Measurements from ENCODE around the gene ABLIM2.

The ABLIM2 gene

DNA sequence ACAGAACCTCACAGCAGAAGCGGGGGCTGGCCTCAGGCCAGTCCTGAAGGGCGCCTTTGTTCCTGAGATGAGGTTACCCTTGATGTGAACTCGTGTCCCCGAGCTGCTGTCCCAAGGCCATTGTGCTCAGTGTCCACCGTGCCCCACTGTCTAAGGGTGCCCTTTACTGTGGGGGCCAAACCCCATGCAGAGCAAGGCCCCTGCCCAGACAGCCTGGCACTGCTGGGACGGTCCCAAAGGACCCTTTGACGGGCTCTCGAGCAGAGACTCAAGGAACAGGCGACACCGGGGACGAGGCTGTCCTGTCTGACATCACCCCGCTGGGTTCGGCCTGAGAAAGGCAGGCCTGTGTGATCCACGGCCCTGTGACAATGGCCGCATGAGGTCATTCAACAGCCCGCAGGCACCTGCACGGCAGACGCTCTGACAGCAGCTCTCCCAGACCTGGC lies 100.6 kb downstream of the ABLIM2 start:
- Histone ChIP-seq H4K20me1 (ENCODE audit: insufficient read depth, low read length) (no peaks in the 10 kb centered on the region), H2AFZ (ENCODE audit: low read length) (no peak overlapping the region), H3K4me2 (ENCODE audit: low read depth, low read length) (no peak overlapping the region), H3K36me3 (replicated peaks; ENCODE audit: insufficient read depth, low read length) (no peaks in the 10 kb centered on the region), H3K9me3 (replicated peaks; ENCODE audit: insufficient read depth, low read length) (no peaks in the 10 kb centered on the region), H3K9ac (ENCODE audit: low read length) (no peak overlapping the region), H3K27ac (ENCODE audit: low read length) (no peak overlapping the region), H3K4me1 (ENCODE audit: low read length) (no peaks in the 10 kb centered on the region), H3K79me2 (ENCODE audit: low read length) (no peaks in the 10 kb centered on the region), H3K9me2 (replicated peaks; ENCODE audit: insufficient read depth, low read length) (no peaks in the 10 kb centered on the region), H3K4me3 (ENCODE audit: low read length) (no peak overlapping the region), H3F3A (ENCODE audit: insufficient read depth, low read length) (no peaks in the 10 kb centered on the region), H3K27me3 (replicated peaks; ENCODE audit: insufficient read depth, low read length) (peaks cover 80% of the 10 kb centered on the region)
- no peak for DNase-seq
- TF ChIP-seq, protein P1, sequence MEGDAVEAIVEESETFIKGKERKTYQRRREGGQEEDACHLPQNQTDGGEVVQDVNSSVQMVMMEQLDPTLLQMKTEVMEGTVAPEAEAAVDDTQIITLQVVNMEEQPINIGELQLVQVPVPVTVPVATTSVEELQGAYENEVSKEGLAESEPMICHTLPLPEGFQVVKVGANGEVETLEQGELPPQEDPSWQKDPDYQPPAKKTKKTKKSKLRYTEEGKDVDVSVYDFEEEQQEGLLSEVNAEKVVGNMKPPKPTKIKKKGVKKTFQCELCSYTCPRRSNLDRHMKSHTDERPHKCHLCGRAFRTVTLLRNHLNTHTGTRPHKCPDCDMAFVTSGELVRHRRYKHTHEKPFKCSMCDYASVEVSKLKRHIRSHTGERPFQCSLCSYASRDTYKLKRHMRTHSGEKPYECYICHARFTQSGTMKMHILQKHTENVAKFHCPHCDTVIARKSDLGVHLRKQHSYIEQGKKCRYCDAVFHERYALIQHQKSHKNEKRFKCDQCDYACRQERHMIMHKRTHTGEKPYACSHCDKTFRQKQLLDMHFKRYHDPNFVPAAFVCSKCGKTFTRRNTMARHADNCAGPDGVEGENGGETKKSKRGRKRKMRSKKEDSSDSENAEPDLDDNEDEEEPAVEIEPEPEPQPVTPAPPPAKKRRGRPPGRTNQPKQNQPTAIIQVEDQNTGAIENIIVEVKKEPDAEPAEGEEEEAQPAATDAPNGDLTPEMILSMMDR (IDR thresholded peaks at IDR 0.05; ENCODE audit: low read length), result no peak
- TF ChIP-seq EZH2 (optimal IDR thresholded peaks at IDR 0.05; ENCODE audit: low read depth, low read length) (no peak), EZH2phosphoT487 (IDR thresholded peaks at IDR 0.05; ENCODE audit: low read length) (no peak)

DNA sequence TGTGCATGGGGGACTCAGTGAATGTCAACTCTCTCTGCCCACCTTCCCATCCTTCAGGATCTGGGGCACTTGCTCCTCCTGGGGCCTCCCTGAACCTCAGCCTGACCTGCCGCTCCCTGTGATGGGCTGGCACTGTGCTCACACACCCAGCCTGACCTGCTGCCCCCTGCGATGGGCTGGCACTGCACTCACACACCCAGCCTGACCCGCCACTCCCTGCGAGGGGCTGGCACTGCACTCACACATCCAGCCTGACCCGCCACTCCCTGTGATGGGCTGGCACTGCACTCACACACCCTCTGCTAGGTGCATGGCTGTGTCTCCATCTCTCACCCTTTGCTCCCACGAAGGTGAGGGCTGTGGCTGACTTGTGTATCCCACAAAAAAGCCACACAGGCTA lies 103.4 kb downstream of the ABLIM2 start:
- Histone ChIP-seq H3F3A (ENCODE audit: insufficient read depth, low read length) (no peaks in the 10 kb centered on the region), H3K79me2 (ENCODE audit: low read length) (no peaks in the 10 kb centered on the region), H3K9ac (ENCODE audit: low read length) (no peak overlapping the region), H3K27ac (ENCODE audit: low read length) (no peak overlapping the region), H3K4me2 (ENCODE audit: low read depth, low read length) (no peak overlapping the region), H3K9me3 (replicated peaks; ENCODE audit: insufficient read depth, low read length) (no peaks in the 10 kb centered on the region), H3K9me2 (replicated peaks; ENCODE audit: insufficient read depth, low read length) (no peaks in the 10 kb centered on the region), H4K20me1 (ENCODE audit: insufficient read depth, low read length) (no peaks in the 10 kb centered on the region), H3K27me3 (replicated peaks; ENCODE audit: insufficient read depth, low read length) (peaks cover 84% of the 10 kb centered on the region), H3K4me1 (ENCODE audit: low read length) (no peaks in the 10 kb centered on the region), H3K36me3 (replicated peaks; ENCODE audit: insufficient read depth, low read length) (no peaks in the 10 kb centered on the region), H3K4me3 (ENCODE audit: low read length) (no peak overlapping the region), H2AFZ (ENCODE audit: low read length) (no peak overlapping the region)
- TF ChIP-seq EZH2phosphoT487 (IDR thresholded peaks at IDR 0.05; ENCODE audit: low read length) (no peak), EZH2 (optimal IDR thresholded peaks at IDR 0.05; ENCODE audit: low read depth, low read length) (no peak)
- TF ChIP-seq, protein P1 (IDR thresholded peaks at IDR 0.05; ENCODE audit: low read length), result no peak
- DNase-seq, result no peak

DNA sequence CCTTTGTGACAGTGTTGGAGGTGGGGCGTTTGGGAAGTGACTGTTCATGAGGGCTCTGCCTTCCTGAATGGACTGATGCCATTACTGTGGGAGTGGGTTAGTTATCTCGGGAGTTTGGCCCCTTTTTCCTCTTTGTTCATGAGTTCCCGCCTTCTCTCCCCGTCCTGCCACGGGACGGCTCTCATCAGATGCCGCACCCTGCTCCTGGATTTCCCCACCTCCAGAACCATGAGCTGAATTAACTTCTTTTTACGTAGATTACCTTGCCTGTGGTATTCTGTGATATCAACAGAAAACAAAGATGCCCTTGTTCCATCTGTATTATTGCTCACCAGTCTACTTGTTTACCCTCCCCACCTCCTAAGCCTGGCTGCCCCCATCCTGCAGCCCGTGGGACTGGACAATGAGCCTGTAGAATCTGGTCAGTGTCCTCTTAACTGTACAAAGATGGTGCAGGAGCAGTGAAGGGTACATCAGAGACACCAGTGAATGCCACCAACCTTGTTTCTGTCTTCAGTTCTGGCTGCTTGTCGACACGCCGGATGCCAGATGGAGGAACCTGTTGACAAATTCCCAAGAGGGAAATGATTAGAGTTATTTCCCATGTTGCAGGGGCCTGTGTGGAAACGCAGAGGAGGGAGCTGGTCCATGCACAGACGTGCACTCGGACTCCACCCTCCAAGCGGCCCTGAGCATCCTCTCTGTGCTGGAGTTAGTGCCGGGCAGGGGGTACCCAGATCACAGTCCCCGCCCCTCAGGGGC lies 104.7 kb downstream of the ABLIM2 start:
- H3K4me2 ChIP-seq (ENCODE audit: low read depth, low read length), result no peak overlapping the region
- no peaks in the 10 kb centered on the region for H4K20me1 ChIP-seq (ENCODE audit: insufficient read depth, low read length)
- no peaks in the 10 kb centered on the region for H3K4me1 ChIP-seq (ENCODE audit: low read length)
- no peak overlapping the region for H3K4me3 ChIP-seq (ENCODE audit: low read length)
- H3K79me2 ChIP-seq (ENCODE audit: low read length), result no peaks in the 10 kb centered on the region
- H2AFZ ChIP-seq (ENCODE audit: low read length), result no peak overlapping the region
- no peaks in the 10 kb centered on the region for H3F3A ChIP-seq (ENCODE audit: insufficient read depth, low read length)
- H3K36me3 ChIP-seq (replicated peaks; ENCODE audit: insufficient read depth, low read length), result no peaks in the 10 kb centered on the region
- no peak overlapping the region for H3K9ac ChIP-seq (ENCODE audit: low read length)
- peaks cover 81% of the 10 kb centered on the region for H3K27me3 ChIP-seq (replicated peaks; ENCODE audit: insufficient read depth, low read length)
- no peaks in the 10 kb centered on the region for H3K9me3 ChIP-seq (replicated peaks; ENCODE audit: insufficient read depth, low read length)
- no peaks in the 10 kb centered on the region for H3K9me2 ChIP-seq (replicated peaks; ENCODE audit: insufficient read depth, low read length)
- H3K27ac ChIP-seq (ENCODE audit: low read length), result no peak overlapping the region
- DNase-seq, result no peak
- TF ChIP-seq, protein P1 (IDR thresholded peaks at IDR 0.05; ENCODE audit: low read length), result no peak
- TF ChIP-seq EZH2phosphoT487 (IDR thresholded peaks at IDR 0.05; ENCODE audit: low read length), result no peak
